Natural killer cell treated with Interleukin-12 subunit alpha and Interleukin-12 subunit beta and Interleukin-15 and Interleukin-18, amount 100 ng/mL, for 72 hours (primary cell): ENCODE results near the gene SRPX. TPM values are rescaled to one million over a fixed set of nuclear protein-coding genes. Genes with fewer than 3 reads are reported as not detected.

Experiments used
- ATAC-seq, 2 donors: fragments of 150-1000 bp; cut with Tn5 transposase in 1 of 2; sonication (Bioruptor Pico), chemical (Tn5 transposase) in 1 of 2; 2 replicates each; pipeline ENCODE4 v1.10.0; 2021
- DNase-seq: peaks from one replicate; pipeline ENCODE4 v3.0.0; 2022; ENCODE audit warnings: low spot score
- H3K27ac Mint-ChIP-seq, 2 donors: 1 replicate in 1 of 2; 2 replicates in 1 of 2; pipeline ENCODE4 v1.8.0; 2022; ENCODE audit warnings: mixed read lengths in 2 of 2, mild to moderate bottlenecking in 1 of 2, moderate library complexity in 1 of 2
- H3K27me3 Mint-ChIP-seq, 2 donors: 1 replicate in 1 of 2; 2 replicates in 1 of 2; pipeline ENCODE4 v1.8.0; 2022; ENCODE audit warnings: mixed read lengths in 2 of 2
- H3K36me3 Mint-ChIP-seq: one replicate; pipeline ENCODE4 v1.8.0; 2022; ENCODE audit warnings: mixed read lengths
- H3K4me1 Mint-ChIP-seq, 2 donors: 1 replicate in 1 of 2; 2 replicates in 1 of 2; pipeline ENCODE4 v1.8.0; 2022; ENCODE audit warnings: low read depth in 2 of 2, mixed read lengths in 2 of 2, mild to moderate bottlenecking in 1 of 2
- H3K4me3 Mint-ChIP-seq: one replicate; pipeline ENCODE4 v1.8.0; 2022; ENCODE audit warnings: mixed read lengths
- H3K9me3 Mint-ChIP-seq: 2 replicates; pipeline ENCODE4 v1.8.0; 2022; ENCODE audit warnings: mixed read lengths
- total RNA-seq, 2 donors: library from RNA; stranded (reverse); gene quantifications; one replicate each; pipeline ENCODE4 v1.2.3, GENCODE V29; 2022

SRPX gene
- total RNA-seq = not detected

- DNase-seq = no peak
Measured at GRCh38 chrX:38220415-38221390, at the start of gene SRPX. Gene SRPX, minus strand, starts transcription at chrX:38220871. Its CDS starts 79 bp downstream, at chrX:38220792.

GRCh38 chrX:38268011-38268410 lies 47.3 kb upstream of the SRPX start:
- Mint-ChIP-seq H3K27ac (no peak overlapping the region), H3K4me1 (peaks cover 0 to 5% of the 10 kb centered on the region in 2 donors), H3K27me3 (peaks cover 0 to 5% of the 10 kb centered on the region in 2 donors), H3K4me3 (no peak overlapping the region), H3K36me3 (peaks cover 5% of the 10 kb centered on the region), H3K9me3 (no peaks in the 10 kb centered on the region)
- DNase-seq = no peak
- no peak for ATAC-seq

More at GRCh38 chrX:38220415-38221390, at the start of gene SRPX:
- Mint-ChIP-seq H3K27ac (no peak within 1 kb of the TSS), H3K9me3 (no peaks in the 10 kb centered on the region), H3K27me3 (peaks cover 19 to 33% of the 10 kb centered on the region in 2 donors), H3K36me3 (no peaks in the 10 kb centered on the region), H3K4me3 (no peak within 1 kb of the TSS), H3K4me1 (no peaks in the 10 kb centered on the region)
- no peak for ATAC-seq

- no peaks in the 10 kb centered on the region for H3K4me1 Mint-ChIP-seq
- no peaks in the 10 kb centered on the region for H3K9me3 Mint-ChIP-seq
- no peak overlapping the region for H3K4me3 Mint-ChIP-seq
- no peaks in the 10 kb centered on the region for H3K36me3 Mint-ChIP-seq
- no peak overlapping the region for H3K27ac Mint-ChIP-seq
- peaks cover 0 to 4% of the 10 kb centered on the region in 2 donors for H3K27me3 Mint-ChIP-seq
- DNase-seq = no peak
- no peak for ATAC-seq
Measured at GRCh38 chrX:38262715-38263620, 42.3 kb upstream of the SRPX start.

- H3K4me1 Mint-ChIP-seq = no peaks in the 10 kb centered on the region
- no peak for ATAC-seq
- no peaks in the 10 kb centered on the region for H3K36me3 Mint-ChIP-seq
- no peak for DNase-seq
- no peak overlapping the region for H3K4me3 Mint-ChIP-seq
- H3K9me3 Mint-ChIP-seq = no peaks in the 10 kb centered on the region
- H3K27ac Mint-ChIP-seq = no peak overlapping the region
- peaks cover 0 to 11% of the 10 kb centered on the region in 2 donors for H3K27me3 Mint-ChIP-seq
Measured at GRCh38 chrX:38260231-38260630, 39.6 kb upstream of the SRPX start.

GRCh38 chrX:38256019-38256418 lies 35.3 kb upstream of the SRPX start:
- ATAC-seq = no peak
- Mint-ChIP-seq H3K27me3 (peaks cover 10 to 24% of the 10 kb centered on the region in 2 donors), H3K9me3 (no peaks in the 10 kb centered on the region), H3K4me1 (no peaks in the 10 kb centered on the region), H3K36me3 (no peaks in the 10 kb centered on the region), H3K27ac (no peak overlapping the region), H3K4me3 (no peak overlapping the region)
- DNase-seq = no peak

- no peaks in the 10 kb centered on the region for H3K9me3 Mint-ChIP-seq
- DNase-seq = no peak
- ATAC-seq = no peak
- no peaks in the 10 kb centered on the region for H3K36me3 Mint-ChIP-seq
- no peaks in the 10 kb centered on the region for H3K4me1 Mint-ChIP-seq
- H3K4me3 Mint-ChIP-seq = no peak overlapping the region
- H3K27me3 Mint-ChIP-seq = peaks cover 10 to 24% of the 10 kb centered on the region in 2 donors
- H3K27ac Mint-ChIP-seq = no peak overlapping the region
Measured at GRCh38 chrX:38249965-38250364, 29.3 kb upstream of the SRPX start.

- Mint-ChIP-seq H3K27ac (no peak overlapping the region), H3K9me3 (no peaks in the 10 kb centered on the region), H3K4me3 (no peak overlapping the region), H3K4me1 (no peaks in the 10 kb centered on the region), H3K27me3 (peaks cover 5 to 21% of the 10 kb centered on the region in 2 donors), H3K36me3 (no peaks in the 10 kb centered on the region)
- no peak for DNase-seq
- no peak for ATAC-seq
Measured at GRCh38 chrX:38247051-38247450, 26.4 kb upstream of the SRPX start.

GRCh38 chrX:38240541-38240940 lies 19.9 kb upstream of the SRPX start:
- DNase-seq (no peak), ATAC-seq (no peak)
- Mint-ChIP-seq H3K27me3 (peaks cover 21 to 24% of the 10 kb centered on the region in 2 donors), H3K36me3 (no peaks in the 10 kb centered on the region), H3K9me3 (peaks cover 3% of the 10 kb centered on the region), H3K4me1 (no peaks in the 10 kb centered on the region), H3K27ac (no peak overlapping the region), H3K4me3 (no peak overlapping the region)

- H3K36me3 Mint-ChIP-seq = no peaks in the 10 kb centered on the region
- peaks cover 25 to 29% of the 10 kb centered on the region in 2 donors for H3K27me3 Mint-ChIP-seq
- H3K9me3 Mint-ChIP-seq = peaks cover 3% of the 10 kb centered on the region
- DNase-seq (no peak), ATAC-seq (no peak)
- no peak overlapping the region for H3K27ac Mint-ChIP-seq
- H3K4me3 Mint-ChIP-seq = no peak overlapping the region
- H3K4me1 Mint-ChIP-seq = no peaks in the 10 kb centered on the region
Measured at GRCh38 chrX:38236901-38237615, 16.4 kb upstream of the SRPX start.

- no peak for DNase-seq
- H3K4me3 Mint-ChIP-seq = no peak overlapping the region
- no peaks in the 10 kb centered on the region for H3K36me3 Mint-ChIP-seq
- no peak for ATAC-seq
- H3K4me1 Mint-ChIP-seq = no peaks in the 10 kb centered on the region
- H3K27me3 Mint-ChIP-seq = peaks cover 20 to 24% of the 10 kb centered on the region in 2 donors
- peaks cover 3% of the 10 kb centered on the region for H3K9me3 Mint-ChIP-seq
- H3K27ac Mint-ChIP-seq = no peak overlapping the region
Measured at GRCh38 chrX:38233891-38234667, 13.4 kb upstream of the SRPX start.

GRCh38 chrX:38232079-38232686 lies 11.5 kb upstream of the SRPX start:
- ATAC-seq (no peak), DNase-seq (no peak)
- Mint-ChIP-seq H3K9me3 (peaks cover 3% of the 10 kb centered on the region), H3K4me1 (no peaks in the 10 kb centered on the region), H3K4me3 (no peak overlapping the region), H3K36me3 (no peaks in the 10 kb centered on the region), H3K27me3 (peaks cover 17 to 19% of the 10 kb centered on the region in 2 donors), H3K27ac (no peak overlapping the region)

GRCh38 chrX:38225093-38225492 lies 4.4 kb upstream of the SRPX start:
- Mint-ChIP-seq H3K4me1 (no peaks in the 10 kb centered on the region), H3K27ac (no peak overlapping the region), H3K9me3 (no peaks in the 10 kb centered on the region), H3K27me3 (peaks cover 13 to 33% of the 10 kb centered on the region in 2 donors), H3K36me3 (no peaks in the 10 kb centered on the region), H3K4me3 (no peak overlapping the region)
- DNase-seq = no peak
- no peak for ATAC-seq
